Tibial nerve (tissue), 4 donors: ENCODE measurements around the gene FAM13A. TPM values are rescaled to one million over a fixed set of nuclear protein-coding genes. Genes with fewer than 3 reads are reported as not detected.
A peak's percentile ranks its signal among the peaks of the same experiment; 100 is the strongest.

Source experiments
- DNase-seq, 2 donors: peaks; one replicate each; pipeline ENCODE4 v3.0.0-alpha.2; 2019; ENCODE audit warnings: low spot score in 2 of 2
- H3K27ac ChIP-seq, 4 donors: fragments of 200-600 bp; sonication (generic) in 3 of 4; one replicate each; pipeline ENCODE4 v1.5.1; 2017 to 2019; ENCODE audit warnings: mild to moderate bottlenecking in 1 of 4
- H3K27me3 ChIP-seq, 2 donors: fragments of 200-600 bp; sonication (generic) in 1 of 2; one replicate each; pipeline versions ENCODE4 v1.5.1 to v1.6.0; 2017 to 2019
- H3K36me3 ChIP-seq, 3 donors: fragments of 200-600 bp; sonication (generic); one replicate each; pipeline ENCODE4 v1.5.1; 2018 to 2019
- H3K4me1 ChIP-seq, 4 donors: fragments of 200-600 bp; sonication (generic) in 3 of 4; one replicate each; pipeline ENCODE4 v1.5.1; 2017 to 2019
- H3K4me3 ChIP-seq, 4 donors: fragments of 200-600 bp; sonication (generic) in 3 of 4; one replicate each; pipeline ENCODE4 v1.5.1; 2017 to 2019; ENCODE audit warnings: mild to moderate bottlenecking in 1 of 4, moderate library complexity in 1 of 4
- H3K9me3 ChIP-seq, 4 donors: fragments of 200-600 bp; sonication (generic) in 3 of 4; one replicate each; pipeline ENCODE4 v1.5.1; 2017 to 2019
- EP300 ChIP-seq, 2 donors: sonication (generic); formaldehyde crosslinking; IDR thresholded peaks; one replicate each; pipeline ENCODE4 v1.6.1; 2017; ENCODE audit warnings: antibody characterized with exemption in 2 of 2, mild to moderate bottlenecking in 1 of 2
- POLR2A ChIP-seq, 2 donors: fragments of 450-650 bp; IDR thresholded peaks; one replicate each; pipeline ENCODE4 v1.6.1; 2017; ENCODE audit warnings: antibody characterized with exemption in 2 of 2, mild to moderate bottlenecking in 2 of 2, moderate library complexity in 2 of 2
- WGBS, 2 donors: methylation state at CpG; one replicate each; pipeline ENCODE4 v1.1.5; 2018; 5-methylcytosine and 5-hydroxymethylcytosine counted together
- total RNA-seq, 4 donors: library from RNA; depleted of rRNA; stranded (reverse); fragments of >200 nt; gene quantifications; one replicate each; pipeline ENCODE4 v1.1.0, GENCODE V29; 2016
- TF ChIP-seq, protein P1 (sequence below), 5 experiments: fragments of 200-600 bp in 3 of 5; fragments of 450-650 bp in 2 of 5; sonication (generic) in 3 of 5; IDR thresholded peaks; one replicate each; pipeline ENCODE4 v1.5.1; 2016 to 2019; ENCODE audit warnings: antibody characterized with exemption in 5 of 5, mild to moderate bottlenecking in 3 of 5, moderate library complexity in 2 of 5

FAM13A gene
- total RNA-seq, 4 donors from 2014 or later, result 48.8 to 77.6 (median 58.8) TPM

DNA sequence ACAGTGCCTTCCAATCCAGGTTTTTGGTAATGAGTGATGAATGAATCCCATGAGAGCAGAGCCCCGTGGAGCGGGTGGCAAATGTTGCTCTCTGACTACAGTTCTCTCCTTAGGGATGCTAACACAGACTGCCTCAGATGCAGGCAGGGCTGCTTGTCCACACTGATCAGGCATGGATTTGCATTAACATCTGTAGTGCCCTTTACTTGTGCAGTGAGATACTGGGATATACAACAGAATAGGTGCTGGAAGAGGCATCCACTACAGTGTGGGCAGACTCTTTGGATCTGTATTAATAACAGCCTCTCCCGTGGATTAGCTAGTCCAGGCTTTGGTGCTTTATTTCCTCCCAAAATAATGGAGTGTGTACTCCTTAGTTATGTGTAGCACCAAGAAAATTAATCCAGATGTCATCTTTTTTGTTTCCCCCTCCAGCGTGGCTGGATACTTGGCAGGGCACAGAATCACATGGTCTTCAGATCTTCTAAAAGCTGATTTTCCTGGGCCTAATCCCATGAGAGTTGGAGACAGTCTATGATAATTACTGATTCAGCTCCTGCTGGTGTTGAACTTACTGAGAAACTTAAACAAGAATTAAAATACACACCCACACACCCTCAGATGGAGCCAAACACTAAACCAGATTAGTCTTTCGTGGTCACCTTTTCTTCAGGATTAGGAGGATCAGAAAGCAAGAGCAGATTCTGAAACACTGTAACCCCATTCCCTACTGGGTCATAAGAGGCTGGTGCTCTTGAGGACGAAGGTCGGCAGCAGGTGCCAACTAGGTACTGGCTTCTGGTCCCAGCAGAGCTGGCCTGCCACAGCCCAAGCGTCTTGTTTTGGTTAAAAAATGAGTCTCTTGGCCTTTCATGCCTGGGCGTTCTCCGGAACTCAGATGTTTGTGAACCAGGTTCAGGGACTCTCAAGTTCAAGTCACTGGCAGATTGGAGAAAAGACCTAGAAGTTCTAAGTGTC lies 336.2 kb downstream of the FAM13A start:
- H3K27ac ChIP-seq, result peak overlapping the region in 1 of 4 donors; percentile 50
- WGBS, 2 donors, result 69 to 74% methylated on average over 10 of the region's 10 CpGs

GRCh38 chr4:88719381-88719780 lies 337.6 kb downstream of the FAM13A start:
- Histone ChIP-seq H3K9me3 (peaks cover 0 to 18% (median 8%) of the 10 kb centered on the region in 4 donors), H3K4me3 (no peak overlapping the region), H3K4me1 (peaks cover 0 to 16% (median 0%) of the 10 kb centered on the region in 4 donors), H3K27me3 (no peaks in the 10 kb centered on the region), H3K36me3 (peaks cover 0 to 85% (median 0%) of the 10 kb centered on the region in 3 donors), H3K27ac (no peak overlapping the region)
- 92 to 96% methylated on average over 1 of the region's 1 CpG for WGBS, 2 donors
- no peak for DNase-seq
- TF ChIP-seq POLR2A (IDR thresholded peaks at IDR 0.05) (no peak), EP300 (IDR thresholded peaks at IDR 0.05) (no peak)
- TF ChIP-seq, protein P1, sequence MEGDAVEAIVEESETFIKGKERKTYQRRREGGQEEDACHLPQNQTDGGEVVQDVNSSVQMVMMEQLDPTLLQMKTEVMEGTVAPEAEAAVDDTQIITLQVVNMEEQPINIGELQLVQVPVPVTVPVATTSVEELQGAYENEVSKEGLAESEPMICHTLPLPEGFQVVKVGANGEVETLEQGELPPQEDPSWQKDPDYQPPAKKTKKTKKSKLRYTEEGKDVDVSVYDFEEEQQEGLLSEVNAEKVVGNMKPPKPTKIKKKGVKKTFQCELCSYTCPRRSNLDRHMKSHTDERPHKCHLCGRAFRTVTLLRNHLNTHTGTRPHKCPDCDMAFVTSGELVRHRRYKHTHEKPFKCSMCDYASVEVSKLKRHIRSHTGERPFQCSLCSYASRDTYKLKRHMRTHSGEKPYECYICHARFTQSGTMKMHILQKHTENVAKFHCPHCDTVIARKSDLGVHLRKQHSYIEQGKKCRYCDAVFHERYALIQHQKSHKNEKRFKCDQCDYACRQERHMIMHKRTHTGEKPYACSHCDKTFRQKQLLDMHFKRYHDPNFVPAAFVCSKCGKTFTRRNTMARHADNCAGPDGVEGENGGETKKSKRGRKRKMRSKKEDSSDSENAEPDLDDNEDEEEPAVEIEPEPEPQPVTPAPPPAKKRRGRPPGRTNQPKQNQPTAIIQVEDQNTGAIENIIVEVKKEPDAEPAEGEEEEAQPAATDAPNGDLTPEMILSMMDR (IDR thresholded peaks at IDR 0.05), result no peak

More for the DNA sequence above, 336.2 kb downstream of the FAM13A start:
- peaks cover 0 to 18% (median 8%) of the 10 kb centered on the region in 4 donors for H3K9me3 ChIP-seq
- TF ChIP-seq POLR2A (IDR thresholded peaks at IDR 0.05), result no peak
- TF ChIP-seq, protein P1 (IDR thresholded peaks at IDR 0.05), result no peak
- H3K4me3 ChIP-seq, result no peak overlapping the region
- H3K4me1 ChIP-seq, result peaks cover 0 to 16% (median 0%) of the 10 kb centered on the region in 4 donors
- peaks cover 0 to 88% (median 0%) of the 10 kb centered on the region in 3 donors for H3K36me3 ChIP-seq
- DNase-seq, result no peak
- no peaks in the 10 kb centered on the region for H3K27me3 ChIP-seq

GRCh38 chr4:88718098-88718497 lies 338.9 kb downstream of the FAM13A start:
- no peak for DNase-seq
- WGBS, 2 donors, result 94 to 100% methylated on average over 5 of the region's 5 CpGs
- TF ChIP-seq EP300 (IDR thresholded peaks at IDR 0.05) (no peak), POLR2A (IDR thresholded peaks at IDR 0.05) (no peak)
- TF ChIP-seq, protein P1 (IDR thresholded peaks at IDR 0.05), result no peak
- Histone ChIP-seq H3K4me3 (no peak overlapping the region), H3K4me1 (peaks cover 0 to 16% (median 0%) of the 10 kb centered on the region in 4 donors), H3K9me3 (peaks cover 0 to 18% (median 8%) of the 10 kb centered on the region in 4 donors), H3K36me3 (peaks cover 0 to 83% (median 0%) of the 10 kb centered on the region in 3 donors), H3K27me3 (no peaks in the 10 kb centered on the region), H3K27ac (no peak overlapping the region)

GRCh38 chr4:88713782-88714181 lies 343.2 kb downstream of the FAM13A start:
- no peak for DNase-seq
- H3K27me3 ChIP-seq, result no peaks in the 10 kb centered on the region
- H3K4me3 ChIP-seq, result no peak overlapping the region
- peaks cover 0 to 85% (median 0%) of the 10 kb centered on the region in 3 donors for H3K36me3 ChIP-seq
- WGBS, 2 donors, result 85 to 97% methylated on average over 1 of the region's 1 CpG
- no peaks in the 10 kb centered on the region for H3K4me1 ChIP-seq
- no peak overlapping the region for H3K27ac ChIP-seq
- TF ChIP-seq POLR2A (IDR thresholded peaks at IDR 0.05) (no peak), EP300 (IDR thresholded peaks at IDR 0.05) (no peak)
- TF ChIP-seq, protein P1 (IDR thresholded peaks at IDR 0.05), result no peak
- peaks cover 0 to 23% (median 8%) of the 10 kb centered on the region in 4 donors for H3K9me3 ChIP-seq

DNA sequence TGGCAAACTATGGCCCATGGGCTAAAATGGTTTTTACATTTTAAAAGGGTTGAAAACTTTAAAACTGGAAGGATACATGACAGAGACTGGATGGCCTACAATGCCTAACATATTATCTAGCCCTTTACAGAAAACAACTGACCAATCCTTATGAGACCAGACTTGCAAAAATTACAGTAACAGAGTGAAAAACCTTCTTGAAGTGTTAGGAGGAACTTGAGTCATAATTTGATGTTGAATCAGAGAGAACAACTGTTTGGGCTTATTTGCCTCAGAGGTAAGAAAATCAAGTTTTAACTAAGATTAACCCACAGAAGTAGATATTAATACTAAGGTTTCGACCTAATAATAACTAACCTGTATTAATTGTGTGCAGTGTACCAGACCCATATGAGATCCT lies 347.0 kb downstream of the FAM13A start:
- TF ChIP-seq, protein P1 (IDR thresholded peaks at IDR 0.05), result no peak
- TF ChIP-seq EP300 (IDR thresholded peaks at IDR 0.05), result no peak
- TF ChIP-seq POLR2A (IDR thresholded peaks at IDR 0.05), result no peak
- Histone ChIP-seq H3K9me3 (peaks cover 0 to 5% (median 0%) of the 10 kb centered on the region in 4 donors), H3K4me1 (peaks cover 0 to 20% (median 3%) of the 10 kb centered on the region in 4 donors), H3K36me3 (peaks cover 0 to 58% (median 0%) of the 10 kb centered on the region in 3 donors), H3K4me3 (no peak overlapping the region), H3K27ac (no peak overlapping the region), H3K27me3 (no peaks in the 10 kb centered on the region)
- 92 to 100% methylated on average over 1 of the region's 1 CpG for whole genome bisulfite sequencing, 2 donors
- no peak for DNase-seq
